Ovary (tissue), 3 donors: ENCODE data around the gene ETS1.

Experiments
- EP300 ChIP-seq: sonication (generic); formaldehyde crosslinking; IDR thresholded peaks from one replicate; pipeline ENCODE4 v1.6.1; 2017; ENCODE audit warnings: antibody characterized with exemption
- POLR2A ChIP-seq: fragments of 450-650 bp; IDR thresholded peaks from one replicate; pipeline ENCODE4 v1.6.1; 2017; ENCODE audit warnings: antibody characterized with exemption, mild to moderate bottlenecking, moderate library complexity
- TF ChIP-seq, protein P1 (sequence below), 3 donors: fragments of 450-650 bp in 2 of 3; fragments of 200-600 bp in 1 of 3; IDR thresholded peaks; one replicate each; pipeline versions ENCODE4 v1.5.1 to v1.8.0; 2016 to 2022; ENCODE audit warnings: antibody characterized with exemption in 3 of 3, mild to moderate bottlenecking in 1 of 3
- donor health status: DM: no; HTN: no; CAD: no.

DNA sequence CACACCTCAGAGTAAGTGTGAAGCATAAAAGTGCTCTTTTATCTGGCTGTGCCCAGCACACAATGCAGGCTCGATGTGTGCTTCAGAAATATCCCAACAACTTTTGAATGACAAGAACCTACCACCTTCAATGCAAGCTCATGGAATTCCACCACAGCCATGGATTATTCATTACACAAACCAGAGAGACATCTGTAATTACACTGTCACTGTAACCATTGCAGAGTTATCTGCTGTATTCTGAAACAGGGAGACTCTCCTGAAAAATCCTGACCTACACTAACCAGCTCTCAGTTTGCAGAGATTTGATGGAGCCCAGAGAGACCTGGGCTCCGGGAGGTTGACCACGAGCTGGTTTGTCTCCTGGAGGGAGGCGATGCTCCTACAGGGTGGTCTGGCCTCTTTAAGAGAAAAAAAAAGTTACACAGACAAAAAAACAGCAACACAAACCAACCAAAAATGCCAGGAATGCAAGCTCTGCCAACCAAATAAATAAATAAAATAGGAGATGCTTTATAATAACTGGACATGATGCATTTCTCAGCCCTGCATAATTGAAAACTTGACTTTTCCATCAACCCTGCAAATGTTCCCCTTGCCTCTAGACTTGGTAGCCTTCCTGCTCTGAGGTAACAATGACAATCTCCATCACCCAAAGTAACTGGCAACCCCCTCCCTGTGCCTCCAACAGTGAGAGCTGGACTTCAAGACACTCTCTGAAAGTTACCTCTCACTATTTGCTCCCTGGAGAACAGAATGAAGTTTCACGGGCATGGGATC lies 69.7 kb downstream of the ETS1 start:
- TF ChIP-seq, protein P1, sequence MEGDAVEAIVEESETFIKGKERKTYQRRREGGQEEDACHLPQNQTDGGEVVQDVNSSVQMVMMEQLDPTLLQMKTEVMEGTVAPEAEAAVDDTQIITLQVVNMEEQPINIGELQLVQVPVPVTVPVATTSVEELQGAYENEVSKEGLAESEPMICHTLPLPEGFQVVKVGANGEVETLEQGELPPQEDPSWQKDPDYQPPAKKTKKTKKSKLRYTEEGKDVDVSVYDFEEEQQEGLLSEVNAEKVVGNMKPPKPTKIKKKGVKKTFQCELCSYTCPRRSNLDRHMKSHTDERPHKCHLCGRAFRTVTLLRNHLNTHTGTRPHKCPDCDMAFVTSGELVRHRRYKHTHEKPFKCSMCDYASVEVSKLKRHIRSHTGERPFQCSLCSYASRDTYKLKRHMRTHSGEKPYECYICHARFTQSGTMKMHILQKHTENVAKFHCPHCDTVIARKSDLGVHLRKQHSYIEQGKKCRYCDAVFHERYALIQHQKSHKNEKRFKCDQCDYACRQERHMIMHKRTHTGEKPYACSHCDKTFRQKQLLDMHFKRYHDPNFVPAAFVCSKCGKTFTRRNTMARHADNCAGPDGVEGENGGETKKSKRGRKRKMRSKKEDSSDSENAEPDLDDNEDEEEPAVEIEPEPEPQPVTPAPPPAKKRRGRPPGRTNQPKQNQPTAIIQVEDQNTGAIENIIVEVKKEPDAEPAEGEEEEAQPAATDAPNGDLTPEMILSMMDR (IDR thresholded peaks at IDR 0.05) = no peak
- TF ChIP-seq POLR2A = no peak
- no peak for TF ChIP-seq EP300
